HG02870 (cell line): Measurements from ENCODE around the gene KIFC3.
"Not testable (repeated sequence)": the region's sequence is repeated elsewhere in the genome, so short reads cannot be mapped to it uniquely, and the experiment has no call there.

Experiments
- ATAC-seq: cut with Tn5 transposase; IDR thresholded peaks from one replicate; pipeline ENCODE4 v1.9.1; 2021; ENCODE audit warnings: mild to moderate bottlenecking, moderate library complexity; ENCODE audit not compliant: unreplicated experiment

KIFC3 gene

GRCh38 chr16:57807252-57807967 is 5.1 kb upstream of the KIFC3 start:
- ATAC-seq, result no peak

DNA sequence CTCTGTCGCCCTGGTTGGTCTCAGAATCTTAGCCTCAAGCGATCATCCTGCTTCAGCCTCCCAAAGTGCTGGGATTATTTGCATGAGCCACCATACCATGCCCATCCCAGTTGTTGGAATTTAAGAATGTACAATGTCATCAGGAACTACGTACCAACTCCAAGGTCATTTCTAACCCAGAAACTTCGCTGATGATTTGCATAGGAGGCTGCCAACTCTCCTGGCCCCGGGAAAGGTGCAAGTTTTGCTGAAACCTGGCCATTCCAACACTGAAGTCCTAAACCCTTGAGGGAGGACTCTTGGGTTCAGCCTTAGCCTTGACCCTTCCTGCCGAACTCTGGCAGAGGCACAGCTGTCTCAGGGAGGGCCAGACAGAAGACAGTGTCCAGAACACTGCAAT is 2.9 kb upstream of the KIFC3 start:
- ATAC-seq, result no peak

DNA sequence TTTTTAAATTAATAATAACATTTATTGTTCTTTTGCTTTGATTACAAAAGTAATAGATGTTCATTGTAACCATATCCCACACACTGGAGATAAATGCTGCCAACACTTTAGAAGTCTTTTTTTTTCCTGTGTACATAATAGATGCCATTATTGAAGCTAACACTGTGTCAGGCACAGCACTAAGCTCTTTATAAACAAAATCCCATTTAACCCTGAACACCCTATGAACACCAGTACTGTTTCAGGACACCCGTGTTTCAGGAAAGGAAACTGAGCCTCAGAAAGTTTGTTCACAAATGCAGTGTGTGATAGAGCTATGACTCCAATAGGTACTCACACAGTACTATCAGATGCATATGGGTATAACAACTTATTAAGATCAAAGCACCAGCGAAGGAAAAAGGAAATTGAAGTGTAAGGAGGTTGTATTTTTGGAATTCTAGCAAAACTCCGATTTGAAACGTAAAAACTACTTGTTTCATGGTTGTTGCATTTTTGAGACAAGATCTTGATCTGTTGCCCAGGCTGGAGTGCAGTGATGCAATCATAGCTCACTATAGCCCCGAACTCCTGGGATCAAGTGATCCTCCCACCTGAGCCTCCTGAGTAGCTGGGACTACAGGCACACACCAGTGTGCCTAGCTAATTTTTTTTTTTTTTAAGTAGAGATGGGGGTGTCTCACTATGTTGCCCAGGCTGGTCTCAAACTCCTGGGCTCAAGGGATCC is 2.0 kb upstream of the KIFC3 start:
- no peak for ATAC-seq

- ATAC-seq, result no peak
Measured at GRCh38 chr16:57803134-57803990, 1.1 kb upstream of the KIFC3 start.

- ATAC-seq, result no peak
Measured at GRCh38 chr16:57801809-57802340, 416 bp downstream of the KIFC3 start.

DNA sequence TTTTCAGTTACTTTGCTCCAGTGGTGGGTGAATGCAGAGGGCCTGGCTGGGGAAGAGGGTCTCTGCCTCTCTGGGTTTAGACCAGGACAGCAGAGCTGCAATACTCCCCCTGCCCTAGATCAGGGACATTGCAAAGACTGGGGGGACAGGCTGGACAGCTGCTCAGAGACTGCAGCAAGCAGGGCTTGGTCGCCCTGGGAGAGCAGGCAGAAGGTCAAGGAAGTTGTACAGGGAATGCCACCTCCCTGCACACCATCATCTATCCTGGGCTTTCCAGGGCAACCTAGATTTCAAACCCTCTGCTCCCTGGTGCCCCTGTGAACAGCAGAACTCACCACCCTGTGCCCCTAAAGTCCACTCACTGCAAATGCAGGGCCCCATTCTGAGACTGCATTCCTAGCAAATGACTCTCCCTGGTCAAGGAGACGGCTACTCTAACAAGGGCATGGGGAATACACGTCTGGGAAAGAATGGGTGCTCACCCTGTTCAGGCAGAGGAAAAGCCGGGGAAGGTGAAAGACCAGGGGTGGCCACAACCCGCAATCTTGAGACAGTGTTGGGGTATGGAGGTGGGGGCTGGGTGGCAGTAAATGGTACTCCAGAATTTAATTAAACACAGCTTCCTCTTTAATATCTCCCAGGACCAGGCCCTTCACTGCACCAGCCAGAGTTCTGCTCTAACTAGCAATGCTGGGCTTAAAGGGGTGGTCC is 1.0 kb downstream of the KIFC3 start:
- ATAC-seq, result no peak

GRCh38 chr16:57800200-57801097 is 1.8 kb downstream of the KIFC3 start:
- no peak for ATAC-seq

DNA sequence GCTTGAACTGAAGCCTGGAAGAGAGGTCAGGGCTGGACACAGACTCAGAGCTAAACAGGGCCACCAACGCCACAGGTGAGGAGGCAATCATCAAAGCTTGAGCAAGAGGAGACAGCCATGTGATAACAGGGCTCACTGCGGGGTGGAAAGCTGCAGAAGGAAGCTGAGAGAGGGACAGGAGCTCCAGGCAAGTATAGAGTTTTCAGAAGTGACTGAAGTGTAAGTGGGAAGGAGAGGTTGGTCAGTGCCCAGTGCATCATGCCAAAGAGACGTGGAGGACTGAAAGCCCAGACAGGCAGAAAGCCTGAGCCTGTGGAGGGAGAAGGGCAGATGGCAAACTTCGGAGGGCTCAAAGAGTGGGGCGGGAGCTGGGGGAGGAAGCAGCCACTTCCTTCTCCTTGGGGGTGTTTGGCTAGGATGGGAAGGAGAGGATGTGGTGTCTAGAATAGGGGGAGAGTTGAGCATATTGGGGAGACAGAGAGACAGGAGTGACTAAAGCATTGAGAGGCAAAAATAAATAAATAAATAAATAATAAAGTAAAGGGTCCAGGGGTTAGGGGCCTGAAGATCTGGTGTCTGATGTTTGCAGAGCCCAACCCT is 2.6 kb downstream of the KIFC3 start:
- ATAC-seq, result no peak

DNA sequence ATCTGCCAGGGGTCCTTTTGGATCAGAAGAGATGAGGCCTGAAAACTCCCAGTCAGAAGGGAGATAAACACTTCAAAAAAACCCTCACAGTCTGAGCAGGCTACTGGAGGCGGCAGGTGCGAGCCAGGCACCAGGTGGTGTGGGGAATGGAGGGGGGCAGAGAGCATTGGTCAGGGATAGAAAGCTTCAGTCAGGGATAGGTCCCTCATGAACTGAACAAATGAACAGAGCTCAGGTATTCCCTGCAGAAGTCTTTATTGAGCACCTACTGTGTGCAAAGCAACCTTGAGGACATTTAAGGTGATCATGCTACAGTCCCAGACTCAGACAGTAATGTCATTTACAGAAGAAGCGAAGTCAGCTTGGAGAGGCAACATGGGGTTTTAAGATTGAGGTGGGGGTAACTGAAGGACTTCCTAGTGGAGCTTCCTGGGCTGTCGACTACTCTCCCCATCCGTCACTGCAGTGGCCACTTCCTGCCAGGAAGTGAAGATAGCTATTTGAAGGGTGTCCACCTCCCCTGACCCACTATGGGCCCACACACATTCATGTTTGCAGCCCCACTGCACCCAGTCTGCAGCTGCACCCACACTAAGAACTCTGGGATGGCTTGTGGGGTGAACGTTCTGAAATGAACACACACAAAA is 3.2 kb downstream of the KIFC3 start:
- no peak for ATAC-seq

GRCh38 chr16:57798267-57798810 is 4.0 kb downstream of the KIFC3 start:
- ATAC-seq, result no peak

DNA sequence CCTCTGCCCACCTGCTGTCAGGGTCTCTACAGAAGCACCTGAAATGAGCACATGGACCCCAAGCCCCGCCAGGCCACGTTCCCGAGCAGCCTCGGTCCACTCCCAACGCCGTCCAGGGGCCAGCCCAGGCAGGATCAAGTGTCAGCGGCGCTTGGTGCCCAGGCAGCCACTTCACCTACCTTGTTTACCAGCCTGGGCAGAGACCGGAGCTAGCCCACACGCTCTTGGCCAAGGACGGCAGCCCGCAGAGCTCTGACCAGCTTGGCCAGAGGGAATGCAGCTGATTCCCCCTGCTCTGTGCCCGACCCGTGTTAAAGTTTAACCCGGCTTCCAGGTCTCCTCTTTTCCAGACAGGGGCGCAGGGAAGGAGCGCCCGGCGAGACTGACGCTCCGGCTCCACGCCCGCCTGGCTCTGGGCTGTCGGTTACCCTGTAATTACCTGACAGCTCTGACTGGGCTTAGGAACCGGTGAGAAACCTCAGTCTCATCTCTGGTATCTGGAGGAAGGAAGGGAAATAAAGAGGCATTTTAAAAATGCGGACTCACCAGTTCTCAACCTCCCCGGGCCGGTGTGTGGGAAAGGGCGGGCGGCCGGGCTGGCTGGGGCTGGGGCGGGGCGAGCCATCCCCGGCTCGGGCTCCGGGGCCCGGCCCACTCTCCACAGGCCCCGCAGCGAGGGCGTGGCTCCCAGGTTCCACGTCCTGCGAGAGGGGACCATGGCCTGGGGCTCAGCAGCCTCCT is 4.6 kb downstream of the KIFC3 start:
- no peak for ATAC-seq

- ATAC-seq, result no peak
Measured at GRCh38 chr16:57797216-57797525, 5.1 kb downstream of the KIFC3 start.

DNA sequence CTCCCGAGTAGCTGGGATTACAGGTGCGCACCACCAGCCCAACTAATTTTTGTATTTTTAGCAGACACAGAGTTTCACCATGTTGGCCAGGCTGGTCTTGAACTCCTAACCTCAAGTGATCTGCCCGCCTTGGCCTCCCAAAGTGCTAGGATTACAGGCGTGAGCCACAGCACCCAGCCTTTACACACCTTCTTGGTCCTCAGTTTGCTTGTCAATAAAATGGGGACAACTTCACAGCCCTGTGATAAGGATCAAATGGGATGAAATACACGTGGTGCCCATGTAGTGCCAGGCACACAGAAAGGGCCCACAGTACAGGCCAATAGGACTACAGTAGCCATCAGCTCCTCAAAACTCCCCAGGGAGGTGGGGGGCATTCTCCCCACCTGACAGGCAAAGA is 6.3 kb downstream of the KIFC3 start:
- not testable (repeated sequence) for ATAC-seq

GRCh38 chr16:57795431-57795878 is 6.8 kb downstream of the KIFC3 start:
- peak; percentile 65 for ATAC-seq

DNA sequence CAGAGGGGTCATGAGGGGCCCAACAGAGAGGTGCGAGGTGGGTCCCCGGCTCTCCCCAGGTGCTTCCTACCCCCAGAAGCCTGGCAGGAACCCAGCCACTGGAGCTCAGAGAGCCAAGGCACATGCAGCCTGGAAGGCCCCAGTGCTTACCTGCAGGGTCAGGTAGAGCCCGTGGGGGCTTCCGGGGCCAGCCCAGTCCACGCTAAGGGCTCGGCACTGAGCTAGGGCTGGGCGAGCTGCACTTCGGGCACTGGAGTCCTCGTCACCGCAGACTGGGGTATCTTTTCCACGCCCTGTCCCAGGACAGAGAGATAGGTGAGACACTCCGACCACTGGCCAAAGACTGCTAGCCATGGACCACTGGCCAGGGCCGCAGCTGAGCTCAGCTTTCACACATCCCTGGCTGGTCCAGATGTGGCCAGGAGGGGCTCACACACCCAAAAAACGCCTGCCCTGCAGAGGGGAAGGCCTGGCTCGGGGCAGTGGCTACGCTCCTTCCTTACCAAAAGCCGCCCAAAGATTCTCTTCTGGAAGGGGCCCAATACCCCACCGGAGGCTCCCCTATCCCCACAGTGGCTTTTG is 7.4 kb downstream of the KIFC3 start:
- no peak for ATAC-seq

DNA sequence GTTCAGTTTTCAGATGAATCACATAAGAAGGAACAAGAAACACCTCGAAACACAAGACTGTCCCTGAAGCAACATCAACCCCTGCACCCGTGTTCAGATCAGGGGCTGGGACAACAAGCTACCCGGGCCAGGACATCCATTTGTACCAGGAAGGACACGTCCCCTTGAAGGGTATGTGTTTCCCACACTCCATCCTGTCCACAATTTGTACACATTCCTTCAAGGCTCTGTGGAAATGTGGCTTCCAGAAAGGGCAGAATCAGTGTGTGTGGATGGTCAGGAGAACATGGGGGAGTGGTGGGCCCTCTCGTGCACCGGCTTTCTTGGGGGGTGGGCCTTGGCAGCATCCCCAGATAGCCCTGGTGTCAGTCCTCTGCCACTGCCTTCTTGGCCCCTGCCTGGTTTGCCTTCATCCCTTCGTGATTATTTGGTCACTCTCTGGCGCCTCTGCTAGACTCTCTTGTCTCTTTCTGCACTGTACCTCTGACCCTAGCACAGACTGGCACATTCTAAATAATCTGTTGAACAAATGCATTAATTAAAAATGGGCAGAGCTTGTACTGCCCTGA is 10.3 kb downstream of the KIFC3 start:
- ATAC-seq, result no peak

DNA sequence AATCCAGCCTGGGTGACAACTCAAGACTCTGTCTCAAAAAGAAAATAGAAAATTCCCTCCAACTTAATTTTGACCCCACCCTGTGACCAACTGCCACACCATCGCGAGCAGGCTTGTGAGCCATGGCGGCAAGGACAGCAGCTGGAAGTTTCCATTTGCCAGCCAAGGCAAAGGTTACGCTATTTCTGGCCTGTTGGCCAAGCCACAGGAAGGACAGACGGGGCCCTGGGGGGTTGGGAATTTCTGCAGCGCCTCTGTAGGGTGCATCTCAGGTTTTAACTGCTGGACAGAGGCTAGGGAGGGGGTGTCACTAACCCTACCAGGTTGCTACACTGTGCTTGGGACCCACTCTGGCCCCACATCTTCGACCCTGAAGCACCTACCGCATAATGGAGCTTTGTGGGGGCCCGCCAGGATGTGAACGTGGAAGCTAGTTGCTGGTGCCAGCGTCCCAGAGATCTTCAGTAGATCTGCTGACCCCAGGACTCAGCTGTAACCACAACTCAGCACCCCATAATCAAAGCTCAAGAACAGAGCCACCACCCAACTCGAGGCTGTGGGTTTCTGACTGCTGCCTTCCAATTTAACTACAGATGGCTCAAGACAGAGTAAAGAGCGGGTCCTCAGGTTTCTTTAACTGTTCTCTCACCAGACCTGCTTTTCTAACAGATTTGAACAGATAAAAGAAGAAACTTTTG is 10.9 kb downstream of the KIFC3 start:
- no peak for ATAC-seq
